HEK293 (cell line): ENCODE measurements around the gene HTT-AS.

ENCODE experiments used
- CTCF ChIP-seq: fragments of 450-650 bp; formaldehyde crosslinking; IDR thresholded peaks from 2 replicates; pipeline ENCODE4 v1.5.1; 2016; ENCODE audit warnings: missing biosample characterization, missing genetic modification characterization
- ZNF133 ChIP-seq: fragments of 450-650 bp; formaldehyde crosslinking; IDR thresholded peaks from 2 replicates; pipeline ENCODE4 v1.5.1; 2016; ENCODE audit warnings: missing biosample characterization, missing genetic modification characterization
- ZNF341 ChIP-seq: fragments of 450-650 bp; formaldehyde crosslinking; IDR thresholded peaks from 2 replicates; pipeline ENCODE4; 2016; ENCODE audit warnings: low read depth, missing biosample characterization, missing genetic modification characterization
- ZNF530 ChIP-seq: fragments of 450-650 bp; formaldehyde crosslinking; IDR thresholded peaks from 2 replicates; pipeline ENCODE4 v1.5.1; 2016; ENCODE audit warnings: low read depth, missing biosample characterization, missing genetic modification characterization

- TF ChIP-seq ZNF341 (tag by site-specific recombination), result no peak
- TF ChIP-seq ZNF530 (tag by site-specific recombination), result no peak
- TF ChIP-seq CTCF (tag by site-specific recombination), result no peak
- no peak for TF ChIP-seq ZNF133
Measured at GRCh38 chr4:3046623-3047022, 27.7 kb downstream of the HTT-AS start.
